HCT116 (cell line): ENCODE results near the gene ABHD17B. TPM values are rescaled to one million over a fixed set of nuclear protein-coding genes. Genes with fewer than 3 reads are reported as not detected.

ENCODE experiments used
- ATAC-seq: fragments of 200-7000 bp; cut with Tn5 transposase; 2 replicates; pipeline ENCODE4 v1.9.1; 2020; ENCODE audit warnings: mild to moderate bottlenecking, moderate library complexity
- Bru-seq: library from RNA; stranded (reverse); fragments of 400-500 nt; gene quantifications from one replicate; lab custom pipeline; 2021; lab: Mats Ljungman, UMichigan
- BruChase-seq, 2 experiments: library from RNA; stranded (reverse); fragments of 400-500 nt; gene quantifications; one replicate each; lab custom pipeline; 2021; lab: Mats Ljungman, UMichigan
- BruUV-seq: library from RNA; stranded (reverse); fragments of 400-500 nt; replicated peaks from 2 replicates; lab custom pipeline; 2021; lab: Mats Ljungman, UMichigan
- CTCF ChIA-PET: fragments of 300-600 bp; sonication (Branson Sonifier 250); formaldehyde crosslinking; loops from one replicate; lab custom pipeline; 2021; ENCODE audit warnings: antibody characterized with exemption; lab: Charles Lee
- POLR2A ChIA-PET: fragments of 300-600, 350-600 bp; sonication (Branson Sonifier 250); formaldehyde crosslinking; loops from one replicate; lab custom pipeline; 2021; ENCODE audit warnings: antibody characterized with exemption; lab: Charles Lee
- RAD21 ChIA-PET, 2 experiments: fragments of 300-600 bp; sonication (Branson Sonifier 250); formaldehyde crosslinking; loops; one replicate each; lab custom pipeline; 2023; ENCODE audit warnings: low total read pairs in 2 of 2; ENCODE audit not compliant: uncharacterized antibody in 2 of 2, unreplicated experiment in 2 of 2, low non-redundant PET in 1 of 2; lab: Charles Lee
- DNase-seq: peaks from one replicate; pipeline ENCODE4 v3.0.0-alpha.2; 2010; ENCODE audit warnings: low read depth, low spot score
- H2AFZ ChIP-seq: fragments of 200-600 bp; shearing (Covaris generic), sonication (generic); 2 replicates; pipeline ENCODE4 v1.6.1; 2017; ENCODE audit warnings: low read depth, mixed run types, mixed read lengths, antibody characterized with exemption, low read length; ENCODE audit not compliant: poor library complexity, severe bottlenecking
- H3K27ac ChIP-seq: 2 replicates; pipeline ENCODE4 v1.5.1; 2012; ENCODE audit warnings: low read depth, low read length
- H3K27me3 ChIP-seq: fragments of 200-600 bp; sonication (generic); 2 replicates; pipeline ENCODE4 v1.6.1; 2016; ENCODE audit warnings: mixed run types, low read length, mixed read lengths; ENCODE audit not compliant: insufficient read depth
- H3K36me3 ChIP-seq, 2 experiments: fragments of 200-500 bp in 1 of 2; fragments of 200-600 bp in 1 of 2; sonication (Bioruptor generic) in 1 of 2; sonication (generic) in 1 of 2; 2 replicates each; pipeline versions ENCODE4 v1.5.1 to v1.6.1; 2014 to 2016; ENCODE audit warnings: low read length in 2 of 2, inconsistent platforms in 1 of 2, mixed read lengths in 1 of 2, mixed run types in 1 of 2; ENCODE audit not compliant: insufficient read depth in 2 of 2, control insufficient read depth in 1 of 2
- H3K4me1 ChIP-seq, 2 experiments: fragments of 200-600 bp in 1 of 2; sonication (generic) in 1 of 2; 2 replicates each; pipeline versions ENCODE4 v1.5.1 to v1.6.1; 2012 to 2017; ENCODE audit warnings: low read length in 2 of 2, inconsistent platforms in 1 of 2, mild to moderate bottlenecking in 1 of 2, mixed read lengths in 1 of 2, mixed run types in 1 of 2, moderate library complexity in 1 of 2; ENCODE audit not compliant: insufficient read depth in 2 of 2, control insufficient read depth in 1 of 2
- H3K4me2 ChIP-seq: fragments of 200-600 bp; sonication (generic); 2 replicates; pipeline ENCODE4 v1.6.1; 2017; ENCODE audit warnings: mixed run types, low read length, mixed read lengths
- H3K4me3 ChIP-seq, 2 experiments: fragments of 200-600 bp in 1 of 2; sonication (generic) in 1 of 2; replicated peaks in 1 of 2; 2 replicates each; pipeline ENCODE4 v1.5.1; 2011 to 2016; ENCODE audit warnings: low read length in 2 of 2, control low read depth in 1 of 2, low read depth in 1 of 2, mild to moderate bottlenecking in 1 of 2, mixed read lengths in 1 of 2, mixed run types in 1 of 2
- H3K79me2 ChIP-seq: fragments of 200-600 bp; sonication (generic); 2 replicates; pipeline ENCODE4 v1.6.1; 2017; ENCODE audit warnings: mild to moderate bottlenecking, mixed run types, low read length, moderate library complexity, mixed read lengths; ENCODE audit not compliant: insufficient read depth
- H3K9ac ChIP-seq: fragments of 200-600 bp; sonication (generic); 2 replicates; pipeline ENCODE4 v1.6.1; 2016; ENCODE audit warnings: low read length, mixed read lengths
- H3K9me2 ChIP-seq: fragments of 200-600 bp; sonication (generic), shearing (Covaris generic); 2 replicates; pipeline ENCODE4 v1.6.1; 2017; ENCODE audit warnings: mixed run types, mild to moderate bottlenecking, moderate library complexity; ENCODE audit not compliant: insufficient read depth
- H3K9me3 ChIP-seq, 2 experiments: fragments of 200-500 bp in 1 of 2; fragments of 200-600 bp in 1 of 2; sonication (Bioruptor generic) in 1 of 2; sonication (generic) in 1 of 2; 2 replicates each; pipeline ENCODE4 v1.6.1; 2014 to 2017; ENCODE audit warnings: low read length in 2 of 2, mixed read lengths in 2 of 2, inconsistent platforms in 1 of 2, low read depth in 1 of 2, mild to moderate bottlenecking in 1 of 2, mixed run types in 1 of 2, moderate library complexity in 1 of 2; ENCODE audit not compliant: control insufficient read depth in 1 of 2, insufficient read depth in 1 of 2
- H4K20me1 ChIP-seq: fragments of 200-600 bp; sonication (generic), shearing (Covaris generic); 2 replicates; pipeline ENCODE4 v1.6.1; 2017; ENCODE audit warnings: mixed run types, mild to moderate bottlenecking, moderate library complexity; ENCODE audit not compliant: insufficient read depth
- ATF3 ChIP-seq: IDR thresholded peaks from 2 replicates; pipeline ENCODE4 v1.6.1; 2012
- CBX3 ChIP-seq: IDR thresholded peaks from 2 replicates; pipeline ENCODE4 v1.6.1; 2012; ENCODE audit warnings: low read depth
- CTCF ChIP-seq, 3 experiments: fragments of 200-600 bp in 1 of 3; sonication (generic) in 1 of 3; IDR thresholded peaks in 2 of 3; conservative IDR thresholded peaks in 1 of 3; 2 replicates each; pipeline ENCODE4 v1.5.1; 2012 to 2017; ENCODE audit warnings: low read depth in 2 of 3, low read length in 2 of 3, antibody characterized with exemption in 1 of 3, borderline replicate concordance in 1 of 3, control low read depth in 1 of 3, mild to moderate bottlenecking in 1 of 3, mixed read lengths in 1 of 3, mixed run types in 1 of 3, moderate library complexity in 1 of 3; ENCODE audit not compliant: insufficient read depth in 1 of 3
- EGR1 ChIP-seq: IDR thresholded peaks from 2 replicates; pipeline ENCODE4 v1.6.1; 2012; ENCODE audit warnings: low read depth
- ELF1 ChIP-seq: IDR thresholded peaks from 2 replicates; pipeline ENCODE4 v1.6.1; 2012; ENCODE audit warnings: low read depth, borderline replicate concordance
- JUND ChIP-seq: IDR thresholded peaks from 2 replicates; pipeline ENCODE4 v1.6.1; 2012
- POLR2A ChIP-seq: IDR thresholded peaks from 2 replicates; pipeline ENCODE4 v1.7.0; 2011; ENCODE audit warnings: borderline replicate concordance; ENCODE audit not compliant: insufficient read depth, insufficient read length; ENCODE audit errors: extremely low read depth
- POLR2AphosphoS5 ChIP-seq: IDR thresholded peaks from 2 replicates; pipeline ENCODE4 v1.6.1; 2011; ENCODE audit warnings: mild to moderate bottlenecking, low read depth, low read length, moderate library complexity
- RAD21 ChIP-seq: IDR thresholded peaks from 2 replicates; pipeline ENCODE4 v1.6.1; 2012; ENCODE audit warnings: low read depth, mild to moderate bottlenecking
- REST ChIP-seq: IDR thresholded peaks from 2 replicates; pipeline ENCODE4 v1.6.1; 2012; ENCODE audit warnings: low read depth
- SIN3A ChIP-seq: IDR thresholded peaks from 2 replicates; pipeline ENCODE4 v1.6.1; 2012; ENCODE audit warnings: low read depth
- SP1 ChIP-seq: IDR thresholded peaks from 2 replicates; pipeline ENCODE4 v1.6.1; 2012; ENCODE audit warnings: low read depth
- YY1 ChIP-seq: IDR thresholded peaks from 2 replicates; pipeline ENCODE4 v1.6.1; 2011; ENCODE audit warnings: low read length, low read depth, moderate library complexity, mild to moderate bottlenecking; ENCODE audit not compliant: insufficient replicate concordance; ENCODE audit errors: extremely low read depth
- ZBTB33 ChIP-seq: IDR thresholded peaks from 2 replicates; pipeline ENCODE4 v1.6.1; 2011; ENCODE audit warnings: mild to moderate bottlenecking, low read length, moderate library complexity; ENCODE audit not compliant: insufficient replicate concordance; ENCODE audit errors: extremely low read depth
- ZFX ChIP-seq: fragments of 450-650 bp; IDR thresholded peaks from 2 replicates; pipeline ENCODE4 v1.6.1; 2017
- ZNF274 ChIP-seq: fragments of 200-500 bp; sonication (Bioruptor generic); IDR thresholded peaks from 2 replicates; pipeline ENCODE4 v1.6.1; 2014; ENCODE audit warnings: mild to moderate bottlenecking, low read depth, low read length, inconsistent platforms
- intact Hi-C: fragments of 100-400 bp; cut with micrococcal nuclease; formaldehyde crosslinking; loops from 2 replicates; pipeline ENCODE4 v1.10.0; 2022
- long read RNA-seq: library from polyadenylated mRNA; unstranded; transcript quantifications from one replicate; pipeline ENCODE4 v2.0.0, GENCODE V29; 2021; ENCODE audit not compliant: unreplicated experiment
- polyA plus RNA-seq: library from polyadenylated mRNA; unstranded; fragments of >200 nt; gene quantifications from 2 replicates; pipeline ENCODE4 v1.2.1, GENCODE V29; 2012; ENCODE audit warnings: missing spikeins
- total RNA-seq: library from RNA; stranded (reverse); gene quantifications from one replicate; pipeline ENCODE4 v1.2.1, GENCODE V29; 2021; ENCODE audit not compliant: unreplicated experiment

Gene ABHD17B
- 17.0 TPM for total RNA-seq
- 5.6 and 7.3 TPM in 2 replicates for polyA plus RNA-seq
- Bru-seq, nascent RNA = percentile 79 among the genes with signal in this experiment
- BruChase-seq, experiment 1, labeled RNA remaining after a 6-hour chase = percentile 61 among the genes with signal in this experiment
- BruChase-seq, experiment 2, labeled RNA remaining after a 2-hour chase = percentile 75 among the genes with signal in this experiment
- long read RNA-seq, transcript ABHD17B-201 (4 exons, 2,614 nt) = major isoform, 33 of 38 reads
- long read RNA-seq, partial matches to known transcripts = 0 of 38 reads
- long read RNA-seq, other reads (novel, unspliced or antisense) = 4 of 38 reads

GRCh38 chr9:71911061-71911907, at the start of gene ABHD17B, which contains the start of gene C9orf85:
Gene ABHD17B (minus strand): TSS chr9:71911193. CDS start chr9:71875080, 36,113 bp downstream.
Gene C9orf85 (plus strand): TSS chr9:71911639. CDS start chr9:71911735, 96 bp downstream.
- CTCF ChIA-PET = interaction anchor here (1.9 kb wide), 1 partner anchor 92 kb away, joined by 6 read pairs; no protein-coding TSS in a partner anchor
- RAD21 ChIA-PET = no interaction called here
- no peak for TF ChIP-seq ATF3
- TF ChIP-seq ELF1 = peak; percentile 32; the same call in 1 of the 2 replicates
- TF ChIP-seq CBX3 = peak; percentile 76; the same call in 1 of the 2 replicates
- peak; percentile 65; the same call in 1 of the 2 replicates for TF ChIP-seq ZFX
- no peak for TF ChIP-seq JUND
- TF ChIP-seq POLR2AphosphoS5 = peak; percentile 96
- TF ChIP-seq POLR2A = peak; percentile 96
- TF ChIP-seq YY1 = peak; percentile 46
- no peak for TF ChIP-seq REST
- no peak for TF ChIP-seq ZNF274
- TF ChIP-seq CTCF (IDR thresholded peaks at IDR 0.05 in 2 of 3, conservative IDR thresholded peaks at IDR 0.05 in 1 of 3; ENCODE audit: borderline replicate concordance in 1 of 3, insufficient read depth in 1 of 3, low read depth in 2 of 3, low read length in 2 of 3) = no peak
- TF ChIP-seq SP1 = peak; percentile 98
- TF ChIP-seq SIN3A = peak; percentile 85
- TF ChIP-seq RAD21 = no peak
- TF ChIP-seq ZBTB33 = no peak
- TF ChIP-seq EGR1 = 0 out of 2 replicates have a peak, but pooled peaks have one; percentile 2

More at GRCh38 chr9:71911061-71911907, at the start of gene ABHD17B, which contains the start of gene C9orf85:
- H3K27me3 ChIP-seq = no peaks in the 10 kb centered on the region
- H3K9ac ChIP-seq = peak within 1 kb of the TSS; percentile 82
- H3K27ac ChIP-seq = peak within 1 kb of the TSS; percentile 90
- peaks cover 5 to 16% of the 10 kb centered on the region in 2 experiments for H3K4me1 ChIP-seq
- POLR2A ChIA-PET = interaction anchor here (0.6 to 1.4 kb wide), 21 partner anchors 10 to 946 kb away, joined by 3 to 10 read pairs (median 3); no protein-coding TSS in a partner anchor
- peak within 1 kb of the TSS; percentile 77 for H3K4me2 ChIP-seq
- H3K79me2 ChIP-seq = peaks cover 89% of the 10 kb centered on the region
- peak within 1 kb of the TSS; percentile 77 to 89 for H3K4me3 ChIP-seq
- no peaks in the 10 kb centered on the region for H3K36me3 ChIP-seq
- H2AFZ ChIP-seq = peak within 1 kb of the TSS; percentile 28
- H3K9me2 ChIP-seq = no peaks in the 10 kb centered on the region
- peaks cover 13% of the 10 kb centered on the region; the same call in 1 of the 2 replicates for H4K20me1 ChIP-seq
- intact Hi-C loops = no loop called here
- no TSS peak for BruUV-seq
- peak; percentile 99 for DNase-seq
- ATAC-seq = peak; percentile 92
- no peaks in the 10 kb centered on the region for H3K9me3 ChIP-seq
